Measurements from ENCODE around the gene TTLL11. TPM values are rescaled to one million over a fixed set of nuclear protein-coding genes. Genes with fewer than 3 reads are reported as not detected.

The TTLL11 gene
- total RNA-seq, 4 donors from 2014 or later: 7.4 to 14.7 (median 11.0) TPM

DNA sequence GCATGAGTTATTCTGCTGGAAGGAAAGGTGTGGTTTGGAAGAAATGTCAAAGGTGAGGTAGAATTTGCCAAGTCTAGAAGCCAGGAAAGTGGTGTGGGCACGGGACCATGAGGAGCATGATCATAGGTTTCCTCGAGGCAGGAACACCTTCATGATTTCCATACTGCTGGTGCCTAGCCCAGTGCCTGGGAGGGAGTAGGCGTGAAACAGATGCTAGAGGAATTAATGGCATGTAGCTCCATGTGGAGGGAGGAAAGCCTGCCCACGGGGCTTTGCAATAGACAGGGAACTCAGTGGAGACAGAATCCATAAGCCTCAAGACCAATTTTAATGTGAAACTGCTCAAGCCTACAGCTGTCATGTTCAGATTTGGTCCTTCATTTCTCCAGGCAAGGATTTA, 35.1 kb downstream of the TTLL11 start:
- Histone ChIP-seq H3K36me3 (no peaks in the 10 kb centered on the region), H3K4me1 (no peaks in the 10 kb centered on the region), H3K27ac (no peak overlapping the region), H3K4me3 (no peak overlapping the region), H3K9me3 (no peaks in the 10 kb centered on the region), H3K27me3 (no peaks in the 10 kb centered on the region)
- intact Hi-C loops (cut with DNase I; ENCODE audit: low total_unique reads): no loop called here
- TF ChIP-seq POLR2A (IDR thresholded peaks at IDR 0.05): no peak
- no peak for TF ChIP-seq CTCF (IDR thresholded peaks at IDR 0.05)
- DNase-seq: no peak

- DNase-seq: no peak
- no peaks in the 10 kb centered on the region for H3K9me3 ChIP-seq
- H3K27me3 ChIP-seq: no peaks in the 10 kb centered on the region
- no peak for TF ChIP-seq CTCF (IDR thresholded peaks at IDR 0.05)
- TF ChIP-seq POLR2A (IDR thresholded peaks at IDR 0.05): no peak
- intact Hi-C loops (cut with DNase I; ENCODE audit: low total_unique reads): no loop called here
- H3K4me1 ChIP-seq: no peaks in the 10 kb centered on the region
- no peak overlapping the region for H3K4me3 ChIP-seq
- no peaks in the 10 kb centered on the region for H3K36me3 ChIP-seq
- H3K27ac ChIP-seq: no peak overlapping the region
These were observed 35.9 kb downstream of the TTLL11 start for GRCh38 chr9:122057211-122057610.

DNA sequence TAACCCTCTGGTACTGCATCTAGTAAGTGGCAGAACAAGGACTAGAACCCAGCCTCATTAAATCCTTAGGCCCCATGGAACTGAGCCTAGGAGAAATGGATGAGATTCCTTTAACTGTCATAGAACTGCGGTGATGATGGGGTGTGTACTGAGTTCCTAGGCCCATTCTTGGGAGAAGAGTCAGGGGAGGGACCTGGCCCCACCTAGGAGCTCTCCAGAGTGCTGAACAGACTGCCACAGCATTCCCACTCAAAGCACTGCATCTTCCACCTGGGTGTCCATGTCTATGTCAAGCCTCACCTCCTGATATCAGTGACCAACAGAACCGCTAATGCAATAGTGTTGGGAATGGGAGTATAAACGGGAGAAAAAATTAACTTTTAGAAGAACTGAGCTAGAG, 36.6 kb downstream of the TTLL11 start:
- intact Hi-C loops (cut with DNase I; ENCODE audit: low total_unique reads): no loop called here
- Histone ChIP-seq H3K27ac (no peak overlapping the region), H3K4me3 (no peak overlapping the region), H3K4me1 (no peaks in the 10 kb centered on the region), H3K27me3 (no peaks in the 10 kb centered on the region), H3K36me3 (no peaks in the 10 kb centered on the region), H3K9me3 (no peaks in the 10 kb centered on the region)
- DNase-seq: no peak
- TF ChIP-seq POLR2A (IDR thresholded peaks at IDR 0.05) (no peak), CTCF (IDR thresholded peaks at IDR 0.05) (no peak)

GRCh38 chr9:122055701-122056100, 37.4 kb downstream of the TTLL11 start:
- H3K36me3 ChIP-seq: no peaks in the 10 kb centered on the region
- no peak overlapping the region for H3K27ac ChIP-seq
- no peaks in the 10 kb centered on the region for H3K9me3 ChIP-seq
- DNase-seq: no peak
- intact Hi-C loops (cut with DNase I; ENCODE audit: low total_unique reads): no loop called here
- H3K4me1 ChIP-seq: no peaks in the 10 kb centered on the region
- TF ChIP-seq POLR2A (IDR thresholded peaks at IDR 0.05): no peak
- H3K4me3 ChIP-seq: no peak overlapping the region
- no peaks in the 10 kb centered on the region for H3K27me3 ChIP-seq

DNA sequence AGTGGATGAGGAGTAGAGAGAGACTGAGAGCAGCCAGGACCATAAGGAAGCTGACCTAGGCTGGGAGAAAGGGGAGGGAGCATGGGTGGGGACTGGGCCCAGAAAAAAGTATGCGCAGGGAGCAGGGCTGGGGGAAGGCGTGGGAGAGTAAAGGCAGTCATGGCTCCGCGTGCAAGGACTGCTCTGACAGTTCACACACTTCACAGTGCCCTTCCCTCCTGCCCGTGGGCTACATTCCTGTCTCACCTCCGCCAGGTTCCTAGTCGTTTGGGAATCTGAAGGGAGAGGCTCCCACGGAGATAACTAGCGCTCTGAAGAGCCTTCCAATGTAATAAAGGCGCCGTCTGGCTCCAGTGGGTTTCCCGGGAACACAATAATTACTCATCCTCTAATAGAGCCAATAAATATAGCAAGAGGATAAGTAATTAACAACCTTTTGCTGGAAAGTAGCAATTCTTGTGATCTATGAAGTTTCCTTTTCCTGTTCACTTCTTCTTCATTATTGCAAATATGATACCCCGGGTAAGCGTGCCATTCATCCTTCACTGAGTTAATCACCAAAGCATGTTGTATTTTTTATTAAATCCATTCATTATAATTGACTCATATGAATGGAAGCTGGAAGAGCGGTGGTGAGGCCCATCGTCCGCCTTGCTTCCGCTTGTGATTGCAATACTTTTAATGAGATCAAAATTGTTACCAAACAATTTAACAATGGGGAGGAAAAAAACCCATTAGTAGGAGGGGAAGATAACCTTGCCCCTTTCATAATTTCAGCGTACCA, 39.3 kb downstream of the TTLL11 start:
- H3K27me3 ChIP-seq: no peaks in the 10 kb centered on the region
- no peaks in the 10 kb centered on the region for H3K36me3 ChIP-seq
- H3K27ac ChIP-seq: no peak overlapping the region
- H3K9me3 ChIP-seq: no peaks in the 10 kb centered on the region
- no peak overlapping the region for H3K4me3 ChIP-seq
- TF ChIP-seq POLR2A (IDR thresholded peaks at IDR 0.05) (no peak), CTCF (IDR thresholded peaks at IDR 0.05) (no peak)
- DNase-seq: no peak
- intact Hi-C loops (cut with DNase I; ENCODE audit: low total_unique reads): no loop called here
- H3K4me1 ChIP-seq: no peaks in the 10 kb centered on the region

Data from uterus (tissue), 4 donors.